Neutrophil (primary cell): Measurements from ENCODE around the gene PLEKHN1.

Source experiments
- H3K27ac ChIP-seq: fragments of 200-600 bp; sonication (generic); 2 replicates; pipeline ENCODE4 v1.5.1; 2016; ENCODE audit warnings: mild to moderate bottlenecking, moderate library complexity
- H3K27me3 ChIP-seq: fragments of 200-600 bp; sonication (generic); 2 replicates; pipeline ENCODE4 v1.6.0; 2016; ENCODE audit warnings: mild to moderate bottlenecking
- H3K36me3 ChIP-seq: fragments of 200-600 bp; sonication (generic); 2 replicates; pipeline ENCODE4 v1.5.1; 2017
- H3K4me1 ChIP-seq, 2 experiments: fragments of 200-600 bp in 1 of 2; sonication (generic) in 1 of 2; 1 replicate in 1 of 2; 2 replicates in 1 of 2; pipeline versions ENCODE4 v1.5.1 to v1.6.1; 2013 to 2016; ENCODE audit warnings: low read depth in 1 of 2, low read length in 1 of 2, mild to moderate bottlenecking in 1 of 2, moderate library complexity in 1 of 2; ENCODE audit not compliant: control insufficient read depth in 1 of 2, insufficient read depth in 1 of 2
- H3K4me3 ChIP-seq, 2 experiments: fragments of 200-600 bp in 1 of 2; sonication (generic) in 1 of 2; 1 replicate in 1 of 2; 2 replicates in 1 of 2; pipeline ENCODE4 v1.5.1; 2013 to 2016; ENCODE audit warnings: low read depth in 1 of 2, low read length in 1 of 2, mild to moderate bottlenecking in 1 of 2, moderate library complexity in 1 of 2
- H3K9me3 ChIP-seq: fragments of 200-600 bp; sonication (generic); 2 replicates; pipeline ENCODE4 v1.5.1; 2016
- CTCF ChIP-seq: fragments of 200-600 bp; sonication (generic); IDR thresholded peaks from 2 replicates; pipeline ENCODE4 v1.5.1; 2016; ENCODE audit warnings: antibody characterized with exemption

PLEKHN1 gene

DNA sequence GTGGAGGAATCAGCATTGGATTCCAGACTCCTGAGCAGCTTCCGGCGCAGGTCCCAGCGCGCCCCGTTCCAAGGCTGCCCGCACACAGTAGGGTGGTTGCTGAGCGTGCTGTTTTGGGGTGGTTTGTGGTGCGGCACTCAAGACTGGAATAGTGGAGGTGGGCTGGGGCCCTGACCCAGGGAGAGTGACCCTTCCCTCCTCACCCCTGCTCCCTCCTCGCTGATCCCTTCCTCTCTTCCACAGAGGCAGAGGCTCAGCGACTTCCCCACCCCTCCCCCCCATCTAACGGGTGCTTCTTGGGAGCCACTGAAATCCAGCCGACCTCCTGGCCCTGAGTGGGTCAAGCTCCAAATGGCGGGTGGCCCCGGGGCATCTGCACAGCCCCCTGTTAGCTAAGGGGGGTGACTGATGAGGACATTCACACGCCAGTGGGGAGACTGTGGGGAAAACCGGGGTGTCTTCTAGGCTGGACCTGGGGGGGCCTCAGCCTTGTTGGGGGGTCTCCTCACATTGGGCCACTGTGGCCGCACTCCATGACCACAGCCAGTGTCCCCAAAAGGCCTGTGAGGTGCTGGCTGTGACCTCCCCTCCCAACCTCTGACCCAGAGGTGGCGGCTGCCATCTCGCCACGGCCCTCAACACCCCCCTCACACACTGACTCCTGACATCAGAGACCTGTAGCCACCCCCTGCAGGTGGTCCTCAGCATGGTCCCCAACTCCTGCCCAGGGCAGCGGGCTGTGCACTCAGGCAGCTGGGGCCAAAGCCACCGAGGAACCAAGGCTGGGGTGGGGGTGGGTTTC is 37.5 kb downstream of the PLEKHN1 start:
- Histone ChIP-seq H3K27me3 (peaks cover 95% of the 10 kb centered on the region), H3K4me1 (peaks cover 22 to 31% of the 10 kb centered on the region in 2 experiments), H3K36me3 (no peaks in the 10 kb centered on the region), H3K9me3 (no peaks in the 10 kb centered on the region), H3K27ac (no peak overlapping the region), H3K4me3 (no peak overlapping the region)
- TF ChIP-seq CTCF: no peak

GRCh38 chr1:1004420-1004779 is 38.1 kb downstream of the PLEKHN1 start:
- Histone ChIP-seq H3K27me3 (peaks cover 95% of the 10 kb centered on the region), H3K36me3 (no peaks in the 10 kb centered on the region), H3K4me3 (no peak overlapping the region), H3K27ac (no peak overlapping the region), H3K9me3 (no peaks in the 10 kb centered on the region), H3K4me1 (peaks cover 16 to 26% of the 10 kb centered on the region in 2 experiments)
- no peak for TF ChIP-seq CTCF

DNA sequence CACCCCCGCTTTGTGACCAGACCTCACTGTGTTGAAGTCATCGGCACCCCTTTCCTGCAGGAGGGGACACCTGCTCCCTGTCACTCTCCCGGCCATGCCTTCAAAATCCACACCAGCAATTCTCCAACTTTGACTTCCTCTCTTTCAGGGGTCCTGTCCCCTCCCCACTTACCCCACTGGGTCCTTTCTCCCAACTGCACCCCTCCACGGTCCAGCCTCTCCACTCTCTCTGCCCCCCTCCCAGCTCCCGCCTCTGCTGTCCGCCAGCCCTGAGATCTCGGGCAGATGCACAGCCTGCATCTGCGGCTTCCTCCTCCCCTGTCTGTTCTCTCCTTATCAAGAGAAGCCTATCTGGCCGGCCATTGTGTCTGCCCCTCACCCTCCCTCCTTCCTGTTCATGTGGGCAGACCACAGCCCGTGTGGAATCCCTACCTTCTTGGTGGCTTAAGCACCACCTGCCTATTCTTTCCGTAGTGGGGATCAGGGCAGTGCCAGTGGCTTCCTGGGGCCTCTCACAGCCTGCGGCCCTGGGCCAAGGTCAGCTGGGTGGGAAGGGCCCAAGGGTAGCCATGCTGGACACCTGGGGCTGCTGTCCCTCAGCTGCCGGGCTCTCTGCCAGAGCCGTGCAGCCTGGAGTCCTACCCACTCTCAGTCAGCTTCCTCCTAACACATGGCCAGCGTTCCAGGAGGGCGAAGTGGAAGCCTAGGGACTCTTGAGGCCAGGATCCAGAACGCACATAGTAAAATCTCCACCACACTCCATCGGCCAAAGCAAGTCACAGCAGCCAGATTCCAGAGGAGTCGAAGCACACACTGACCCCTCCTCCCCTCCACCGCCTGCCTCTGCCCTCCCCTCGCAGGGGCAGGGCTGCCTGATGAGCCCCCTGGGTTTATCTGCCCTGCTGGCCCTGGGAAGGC is 38.8 kb downstream of the PLEKHN1 start:
- Histone ChIP-seq H3K27ac (no peak overlapping the region), H3K4me1 (peaks cover 14 to 19% of the 10 kb centered on the region in 2 experiments), H3K27me3 (peaks cover 94% of the 10 kb centered on the region)

DNA sequence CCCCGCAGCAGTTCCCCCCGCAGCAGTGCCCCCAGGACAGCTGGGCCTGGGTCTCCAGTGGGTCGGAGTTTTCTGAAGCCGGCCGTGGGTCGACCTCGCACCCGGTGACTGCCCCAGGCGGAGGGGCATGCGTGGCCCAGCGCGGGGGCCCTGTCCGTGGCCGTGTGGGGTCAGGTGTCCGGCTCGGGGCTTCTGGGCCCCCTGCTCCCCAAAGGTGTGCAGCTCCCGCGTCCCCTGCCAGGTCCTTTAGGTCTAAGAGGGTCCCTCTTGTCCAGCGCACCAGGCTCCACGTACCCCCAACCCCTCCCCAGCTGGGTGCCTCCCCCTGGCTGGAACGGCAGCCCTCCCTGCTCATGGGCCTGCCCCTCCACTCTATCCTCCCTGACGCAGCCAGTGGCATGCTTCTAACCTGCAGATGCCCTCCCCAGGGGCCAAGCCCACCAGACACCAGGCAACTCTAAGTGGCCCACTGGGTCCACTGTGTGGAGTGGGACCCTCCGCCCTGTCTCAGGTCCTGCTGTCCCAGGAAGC is 39.6 kb downstream of the PLEKHN1 start:
- H3K4me3 ChIP-seq: no peak overlapping the region

More for the DNA sequence above, 38.8 kb downstream of the PLEKHN1 start:
- Histone ChIP-seq H3K4me3 (no peak overlapping the region), H3K9me3 (no peaks in the 10 kb centered on the region), H3K36me3 (no peaks in the 10 kb centered on the region)
- no peak for TF ChIP-seq CTCF

More for the DNA sequence above, 39.6 kb downstream of the PLEKHN1 start:
- no peaks in the 10 kb centered on the region for H3K9me3 ChIP-seq
- H3K27me3 ChIP-seq: peaks cover 93% of the 10 kb centered on the region
- H3K4me1 ChIP-seq: peaks cover 8 to 11% of the 10 kb centered on the region in 2 experiments
- TF ChIP-seq CTCF: no peak
- no peak overlapping the region for H3K27ac ChIP-seq
- no peaks in the 10 kb centered on the region for H3K36me3 ChIP-seq
